Activated T-cell treated with anti-CD3 and anti-CD28 coated beads for 24 hours (primary cell): ENCODE measurements around the gene MED16.
A peak's percentile ranks its signal among the peaks of the same experiment; 100 is the strongest.
"Not testable (repeated sequence)": the region's sequence is repeated elsewhere in the genome, so short reads cannot be mapped to it uniquely, and the experiment has no call there.

ENCODE experiments used
- DNase-seq: peaks from one replicate; pipeline ENCODE4 v3.0.0-alpha.2; 2020; ENCODE audit warnings: low read depth

MED16 gene

GRCh38 chr19:870314-870713 lies 22.7 kb downstream of the MED16 start:
- no peak for DNase-seq

- no peak for DNase-seq
Measured at GRCh38 chr19:869245-870177, 23.5 kb downstream of the MED16 start.

- no peak for DNase-seq
Measured at GRCh38 chr19:868458-869244, 24.3 kb downstream of the MED16 start.

- no peak for DNase-seq
Measured at GRCh38 chr19:867855-868457, 25.0 kb downstream of the MED16 start.

- no peak for DNase-seq
Measured at GRCh38 chr19:867301-867793, 25.6 kb downstream of the MED16 start.

GRCh38 chr19:866769-867300 lies 26.2 kb downstream of the MED16 start:
- no peak for DNase-seq

- no peak for DNase-seq
Measured at GRCh38 chr19:863315-863620, 29.7 kb downstream of the MED16 start.

GRCh38 chr19:862581-863314 lies 30.2 kb downstream of the MED16 start:
- peak; percentile 68 for DNase-seq

- peak; percentile 49 for DNase-seq
Measured at GRCh38 chr19:861756-862580, 31.0 kb downstream of the MED16 start.

- no peak for DNase-seq
Measured at GRCh38 chr19:861141-861755, 31.7 kb downstream of the MED16 start.

GRCh38 chr19:858868-859843 lies 33.8 kb downstream of the MED16 start, which contains the start of gene CFD:
Gene CFD, plus strand, starts transcription at chr19:859664. Its CDS starts 26 bp downstream, at chr19:859690.
- DNase-seq, result no peak

GRCh38 chr19:858284-858683 lies 34.7 kb downstream of the MED16 start:
- DNase-seq, result no peak

GRCh38 chr19:855566-856120 lies 37.3 kb downstream of the MED16 start:
- DNase-seq, result no peak

- no peak for DNase-seq
Measured at GRCh38 chr19:855142-855541, 37.8 kb downstream of the MED16 start.

- no peak for DNase-seq
Measured at GRCh38 chr19:854549-854948, 38.4 kb downstream of the MED16 start.

- not testable (repeated sequence) for DNase-seq
Measured at GRCh38 chr19:853614-854220, 39.3 kb downstream of the MED16 start.

GRCh38 chr19:853014-853585 lies 39.9 kb downstream of the MED16 start:
- DNase-seq, result no peak
